HL-60 (cell line): Measurements from ENCODE around the gene GRIN1.
"Not testable (repeated sequence)": the region's sequence is repeated elsewhere in the genome, so short reads cannot be mapped to it uniquely, and the experiment has no call there.

Source experiments
- CTCF ChIP-seq: IDR thresholded peaks from one replicate; pipeline ENCODE4 v1.5.1; 2011; ENCODE audit warnings: low read length, control low read depth, inconsistent platforms; ENCODE audit not compliant: insufficient read depth
- GABPA ChIP-seq: IDR thresholded peaks from 2 replicates; pipeline ENCODE4 v1.6.1; 2012; ENCODE audit warnings: low read depth
- REST ChIP-seq: IDR thresholded peaks from 2 replicates; pipeline ENCODE4 v1.6.1; 2012; ENCODE audit warnings: low read depth; ENCODE audit not compliant: insufficient replicate concordance

- not testable (repeated sequence) for TF ChIP-seq CTCF, REST, GABPA
Measured at GRCh38 chr9:137121927-137122795, 16.8 kb upstream of the GRIN1 start.
